ENCODE results near the gene SELENOI.

DNA sequence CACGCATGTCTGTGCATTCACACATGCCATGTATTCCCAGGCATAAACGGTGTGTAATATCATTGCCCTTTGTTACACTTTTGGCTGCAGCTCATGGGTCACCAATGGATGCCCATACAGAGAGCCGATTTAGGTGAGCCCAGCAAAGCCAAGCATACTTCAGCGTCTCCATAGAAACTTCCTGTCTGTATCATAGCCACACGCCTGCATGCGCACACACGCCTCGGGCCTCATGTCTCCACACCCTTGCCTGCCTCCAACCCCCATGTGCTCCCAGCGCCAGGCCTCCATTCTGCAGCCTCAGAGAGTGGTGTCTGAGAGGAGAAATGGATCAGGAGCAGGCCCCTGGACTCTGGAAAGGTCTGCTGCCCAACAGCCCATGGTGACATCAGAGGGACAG lies 33.5 kb upstream of the SELENOI start:
- TF ChIP-seq POLR2A (IDR thresholded peaks at IDR 0.05; ENCODE audit: low read depth, low read length) = no peak
- TF ChIP-seq POLR2AphosphoS5 (IDR thresholded peaks at IDR 0.05; ENCODE audit: low read depth, low read length) = no peak
- no peak for TF ChIP-seq TAF1 (IDR thresholded peaks at IDR 0.05; ENCODE audit: borderline replicate concordance, low read depth, low read length)
